Endothelial cell of umbilical vein (primary cell): Measurements from ENCODE around the gene IL3RA.
"Not testable (repeated sequence)": the region's sequence is repeated elsewhere in the genome, so short reads cannot be mapped to it uniquely, and the experiment has no call there.

Experiments
- EZH2 ChIP-seq: IDR thresholded peaks from 2 replicates; pipeline ENCODE4 v1.6.1; 2012; ENCODE audit warnings: borderline replicate concordance, low read depth, mild to moderate bottlenecking, moderate library complexity, low read length, inconsistent platforms; ENCODE audit not compliant: severe bottlenecking
- GATA2 ChIP-seq: IDR thresholded peaks from 2 replicates; pipeline ENCODE4 v1.7.0; 2011; ENCODE audit warnings: low read depth, mild to moderate bottlenecking, moderate library complexity, mixed read lengths, low read length; ENCODE audit not compliant: insufficient read length, insufficient read depth
- JUN ChIP-seq: IDR thresholded peaks from 2 replicates; pipeline ENCODE4 v1.6.1; 2011; ENCODE audit warnings: borderline replicate concordance, low read depth; ENCODE audit not compliant: insufficient read length, insufficient read depth
- MYC ChIP-seq: IDR thresholded peaks from one replicate; pipeline ENCODE4 v1.6.1; 2011; ENCODE audit warnings: mild to moderate bottlenecking, low read depth, low read length
- POLR2A ChIP-seq: IDR thresholded peaks from 2 replicates; pipeline ENCODE4 v1.6.1; 2012; ENCODE audit warnings: low read depth, mild to moderate bottlenecking, control low read depth, low read length
- POLR2AphosphoS5 ChIP-seq: IDR thresholded peaks from 2 replicates; pipeline ENCODE4 v1.6.1; 2012; ENCODE audit warnings: low read depth, mild to moderate bottlenecking, control low read depth, low read length, moderate library complexity; ENCODE audit not compliant: insufficient read depth
- TF ChIP-seq, protein P1 (sequence below), 2 donors: IDR thresholded peaks; 1 replicate in 1 of 2; 2 replicates in 1 of 2; pipeline ENCODE4 v1.5.1; 2011; ENCODE audit warnings: low read length in 2 of 2, mild to moderate bottlenecking in 2 of 2, moderate library complexity in 2 of 2, control low read depth in 1 of 2, inconsistent platforms in 1 of 2, low read depth in 1 of 2; ENCODE audit not compliant: insufficient read depth in 1 of 2; ENCODE audit errors: extremely low read depth in 1 of 2
- TF ChIP-seq, protein P2 (sequence below): IDR thresholded peaks from 2 replicates; pipeline ENCODE4 v1.6.1; 2011; ENCODE audit not compliant: insufficient read depth, insufficient read length

GRCh38 chrX:1426321-1426720 lies 89.7 kb downstream of the IL3RA start:
- TF ChIP-seq, protein P1, sequence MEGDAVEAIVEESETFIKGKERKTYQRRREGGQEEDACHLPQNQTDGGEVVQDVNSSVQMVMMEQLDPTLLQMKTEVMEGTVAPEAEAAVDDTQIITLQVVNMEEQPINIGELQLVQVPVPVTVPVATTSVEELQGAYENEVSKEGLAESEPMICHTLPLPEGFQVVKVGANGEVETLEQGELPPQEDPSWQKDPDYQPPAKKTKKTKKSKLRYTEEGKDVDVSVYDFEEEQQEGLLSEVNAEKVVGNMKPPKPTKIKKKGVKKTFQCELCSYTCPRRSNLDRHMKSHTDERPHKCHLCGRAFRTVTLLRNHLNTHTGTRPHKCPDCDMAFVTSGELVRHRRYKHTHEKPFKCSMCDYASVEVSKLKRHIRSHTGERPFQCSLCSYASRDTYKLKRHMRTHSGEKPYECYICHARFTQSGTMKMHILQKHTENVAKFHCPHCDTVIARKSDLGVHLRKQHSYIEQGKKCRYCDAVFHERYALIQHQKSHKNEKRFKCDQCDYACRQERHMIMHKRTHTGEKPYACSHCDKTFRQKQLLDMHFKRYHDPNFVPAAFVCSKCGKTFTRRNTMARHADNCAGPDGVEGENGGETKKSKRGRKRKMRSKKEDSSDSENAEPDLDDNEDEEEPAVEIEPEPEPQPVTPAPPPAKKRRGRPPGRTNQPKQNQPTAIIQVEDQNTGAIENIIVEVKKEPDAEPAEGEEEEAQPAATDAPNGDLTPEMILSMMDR (IDR thresholded peaks at IDR 0.05; ENCODE audit: extremely low read depth in 1 of 2, insufficient read depth in 1 of 2, low read depth in 1 of 2, low read length in 2 of 2) = not testable (repeated sequence)
- TF ChIP-seq POLR2A, JUN, EZH2, MYC, POLR2AphosphoS5, GATA2: not testable (repeated sequence)
- TF ChIP-seq, protein P2, sequence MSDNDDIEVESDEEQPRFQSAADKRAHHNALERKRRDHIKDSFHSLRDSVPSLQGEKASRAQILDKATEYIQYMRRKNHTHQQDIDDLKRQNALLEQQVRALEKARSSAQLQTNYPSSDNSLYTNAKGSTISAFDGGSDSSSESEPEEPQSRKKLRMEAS = not testable (repeated sequence)
